RWPE2 (cell line): ENCODE data around the gene APCDD1L.

ENCODE experiments used
- ATAC-seq: fragments of 200-7000 bp; cut with Tn5 transposase; 3 replicates; pipeline ENCODE4 v1.9.1; 2021; ENCODE audit warnings: low read depth
- DNase-seq: peaks from one replicate; pipeline ENCODE4 v3.0.0-alpha.2; 2020; ENCODE audit warnings: low spot score
- H3K27ac ChIP-seq: fragments of 450-650 bp; 2 replicates; pipeline ENCODE4 v1.5.1; 2017; ENCODE audit warnings: mild to moderate bottlenecking; ENCODE audit not compliant: poor library complexity, severe bottlenecking
- H3K27me3 ChIP-seq: fragments of 250-450 bp; sonication (Bioruptor Pico); 2 replicates; pipeline ENCODE4 v1.5.1; 2021; ENCODE audit warnings: mild to moderate bottlenecking, moderate library complexity; ENCODE audit not compliant: insufficient read depth, poor library complexity, severe bottlenecking
- H3K36me3 ChIP-seq: fragments of 250-450 bp; sonication (Bioruptor Pico); 2 replicates; pipeline ENCODE4 v1.5.1; 2020; ENCODE audit warnings: low read depth, mild to moderate bottlenecking, moderate library complexity
- H3K4me1 ChIP-seq: fragments of 250-450 bp; sonication (Bioruptor Pico); 2 replicates; pipeline ENCODE4 v1.5.1; 2021; ENCODE audit warnings: mild to moderate bottlenecking, moderate library complexity; ENCODE audit not compliant: insufficient read depth, poor library complexity, severe bottlenecking
- H3K4me3 ChIP-seq: fragments of 250-450 bp; sonication (Bioruptor Pico); 2 replicates; pipeline ENCODE4 v1.5.1; 2021; ENCODE audit warnings: mild to moderate bottlenecking, moderate library complexity; ENCODE audit not compliant: severe bottlenecking
- H3K9me3 ChIP-seq: fragments of 250-450 bp; sonication (Bioruptor Pico); 2 replicates; pipeline ENCODE4 v1.5.1; 2021; ENCODE audit warnings: mild to moderate bottlenecking, moderate library complexity; ENCODE audit not compliant: severe bottlenecking
- CTCF ChIP-seq: fragments of 450-650 bp; IDR thresholded peaks from one replicate; pipeline ENCODE4 v1.5.1; 2017; ENCODE audit warnings: mild to moderate bottlenecking, moderate library complexity; ENCODE audit not compliant: poor library complexity, severe bottlenecking

The APCDD1L gene

GRCh38 chr20:58503668-58504067, 11.5 kb downstream of the APCDD1L start:
- DNase-seq (no peak), ATAC-seq (no peak)
- Histone ChIP-seq H3K27ac (no peak overlapping the region), H3K4me1 (no peaks in the 10 kb centered on the region), H3K27me3 (no peaks in the 10 kb centered on the region), H3K36me3 (no peaks in the 10 kb centered on the region), H3K4me3 (no peak overlapping the region), H3K9me3 (peaks cover 10% of the 10 kb centered on the region)
- TF ChIP-seq CTCF, result no peak

GRCh38 chr20:58500256-58500655, 14.9 kb downstream of the APCDD1L start:
- Histone ChIP-seq H3K4me3 (no peak overlapping the region), H3K9me3 (peaks cover 6% of the 10 kb centered on the region), H3K4me1 (no peaks in the 10 kb centered on the region), H3K36me3 (no peaks in the 10 kb centered on the region), H3K27ac (no peak overlapping the region), H3K27me3 (no peaks in the 10 kb centered on the region)
- no peak for TF ChIP-seq CTCF
- ATAC-seq (no peak), DNase-seq (peak; percentile 73)

GRCh38 chr20:58498470-58499068, 16.6 kb downstream of the APCDD1L start:
- DNase-seq (peak; percentile 69), ATAC-seq (no peak)
- Histone ChIP-seq H3K27me3 (no peaks in the 10 kb centered on the region), H3K36me3 (no peaks in the 10 kb centered on the region), H3K27ac (no peak overlapping the region), H3K4me3 (no peak overlapping the region), H3K9me3 (no peaks in the 10 kb centered on the region), H3K4me1 (no peaks in the 10 kb centered on the region)
- TF ChIP-seq CTCF, result no peak

- no peak overlapping the region for H3K27ac ChIP-seq
- no peaks in the 10 kb centered on the region for H3K9me3 ChIP-seq
- no peaks in the 10 kb centered on the region for H3K36me3 ChIP-seq
- DNase-seq (no peak), ATAC-seq (no peak)
- H3K4me1 ChIP-seq, result no peaks in the 10 kb centered on the region
- no peak overlapping the region for H3K4me3 ChIP-seq
- TF ChIP-seq CTCF, result no peak
- no peaks in the 10 kb centered on the region for H3K27me3 ChIP-seq
These were observed 17.3 kb downstream of the APCDD1L start for GRCh38 chr20:58497724-58498469.

GRCh38 chr20:58497076-58497641, 18.0 kb downstream of the APCDD1L start:
- Histone ChIP-seq H3K4me3 (no peak overlapping the region), H3K4me1 (no peaks in the 10 kb centered on the region), H3K36me3 (no peaks in the 10 kb centered on the region), H3K27ac (no peak overlapping the region), H3K27me3 (no peaks in the 10 kb centered on the region), H3K9me3 (no peaks in the 10 kb centered on the region)
- no peak for TF ChIP-seq CTCF
- ATAC-seq (no peak), DNase-seq (peak; percentile 73)
